Suprapubic skin (tissue), 3 donors: ENCODE measurements around the gene SEC22A.

Experiments
- POLR2A ChIP-seq, 2 donors: fragments of 450-650 bp; IDR thresholded peaks; one replicate each; pipeline ENCODE4 v1.6.1; 2017; ENCODE audit warnings: antibody characterized with exemption in 2 of 2, mild to moderate bottlenecking in 2 of 2, moderate library complexity in 2 of 2
- TF ChIP-seq, protein P1 (sequence below), 2 donors: fragments of 200-600 bp in 1 of 2; fragments of 450-650 bp in 1 of 2; sonication (generic) in 1 of 2; IDR thresholded peaks; one replicate each; pipeline ENCODE4 v1.5.1; 2016 to 2019; ENCODE audit warnings: antibody characterized with exemption in 2 of 2, mild to moderate bottlenecking in 1 of 2, moderate library complexity in 1 of 2

GRCh38 chr3:123291404-123291803, 89.7 kb downstream of the SEC22A start:
- TF ChIP-seq POLR2A (IDR thresholded peaks at IDR 0.05) = no peak
- TF ChIP-seq, protein P1, sequence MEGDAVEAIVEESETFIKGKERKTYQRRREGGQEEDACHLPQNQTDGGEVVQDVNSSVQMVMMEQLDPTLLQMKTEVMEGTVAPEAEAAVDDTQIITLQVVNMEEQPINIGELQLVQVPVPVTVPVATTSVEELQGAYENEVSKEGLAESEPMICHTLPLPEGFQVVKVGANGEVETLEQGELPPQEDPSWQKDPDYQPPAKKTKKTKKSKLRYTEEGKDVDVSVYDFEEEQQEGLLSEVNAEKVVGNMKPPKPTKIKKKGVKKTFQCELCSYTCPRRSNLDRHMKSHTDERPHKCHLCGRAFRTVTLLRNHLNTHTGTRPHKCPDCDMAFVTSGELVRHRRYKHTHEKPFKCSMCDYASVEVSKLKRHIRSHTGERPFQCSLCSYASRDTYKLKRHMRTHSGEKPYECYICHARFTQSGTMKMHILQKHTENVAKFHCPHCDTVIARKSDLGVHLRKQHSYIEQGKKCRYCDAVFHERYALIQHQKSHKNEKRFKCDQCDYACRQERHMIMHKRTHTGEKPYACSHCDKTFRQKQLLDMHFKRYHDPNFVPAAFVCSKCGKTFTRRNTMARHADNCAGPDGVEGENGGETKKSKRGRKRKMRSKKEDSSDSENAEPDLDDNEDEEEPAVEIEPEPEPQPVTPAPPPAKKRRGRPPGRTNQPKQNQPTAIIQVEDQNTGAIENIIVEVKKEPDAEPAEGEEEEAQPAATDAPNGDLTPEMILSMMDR (IDR thresholded peaks at IDR 0.05) = no peak
